ENCODE measurements around the gene PDE9A. TPM values are rescaled to one million over a fixed set of nuclear protein-coding genes. Genes with fewer than 3 reads are reported as not detected.

Gene PDE9A
- total and polyA plus RNA-seq, 2 experiments from 2014 or later = 26.5 to 31.1 TPM

DNA sequence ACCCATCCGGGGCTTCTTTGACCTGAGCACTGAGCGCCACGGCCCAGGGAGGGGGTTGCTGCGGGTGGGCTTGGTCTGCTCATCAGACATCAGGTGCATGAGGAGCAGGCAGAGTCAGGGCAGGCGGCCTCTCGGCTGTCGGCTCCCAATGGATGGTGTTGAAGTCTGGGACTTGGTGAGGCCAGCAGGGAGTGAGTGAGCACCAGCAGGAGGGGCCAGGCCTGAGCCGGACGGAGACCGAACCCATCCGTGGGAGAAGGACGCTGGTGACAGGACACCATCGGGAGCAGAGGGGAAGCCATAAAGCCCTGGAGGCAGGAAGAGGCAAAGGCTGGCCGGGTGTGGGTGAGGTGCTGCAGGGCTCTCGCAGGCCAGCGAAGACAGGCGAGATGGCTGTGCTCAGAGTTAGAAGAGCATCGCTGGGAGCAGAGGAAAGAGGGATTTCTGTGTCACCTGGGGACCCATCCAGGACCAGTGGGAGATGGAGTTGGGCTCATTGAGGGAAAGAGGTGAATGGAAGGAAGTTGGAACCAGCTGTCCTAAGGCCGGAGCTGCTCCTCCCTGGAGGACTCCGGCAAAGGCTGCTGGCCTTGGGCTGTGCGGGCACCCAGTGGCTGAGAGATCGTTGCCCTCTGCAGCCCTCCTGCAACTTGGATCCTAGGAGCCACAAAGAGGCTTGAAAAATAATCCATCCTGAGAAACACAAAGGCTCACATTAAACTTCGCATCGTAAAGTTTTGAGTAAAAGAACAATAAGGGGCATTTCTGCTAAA is 49.9 kb downstream of the PDE9A start (continued):
- TF ChIP-seq, protein P1, sequence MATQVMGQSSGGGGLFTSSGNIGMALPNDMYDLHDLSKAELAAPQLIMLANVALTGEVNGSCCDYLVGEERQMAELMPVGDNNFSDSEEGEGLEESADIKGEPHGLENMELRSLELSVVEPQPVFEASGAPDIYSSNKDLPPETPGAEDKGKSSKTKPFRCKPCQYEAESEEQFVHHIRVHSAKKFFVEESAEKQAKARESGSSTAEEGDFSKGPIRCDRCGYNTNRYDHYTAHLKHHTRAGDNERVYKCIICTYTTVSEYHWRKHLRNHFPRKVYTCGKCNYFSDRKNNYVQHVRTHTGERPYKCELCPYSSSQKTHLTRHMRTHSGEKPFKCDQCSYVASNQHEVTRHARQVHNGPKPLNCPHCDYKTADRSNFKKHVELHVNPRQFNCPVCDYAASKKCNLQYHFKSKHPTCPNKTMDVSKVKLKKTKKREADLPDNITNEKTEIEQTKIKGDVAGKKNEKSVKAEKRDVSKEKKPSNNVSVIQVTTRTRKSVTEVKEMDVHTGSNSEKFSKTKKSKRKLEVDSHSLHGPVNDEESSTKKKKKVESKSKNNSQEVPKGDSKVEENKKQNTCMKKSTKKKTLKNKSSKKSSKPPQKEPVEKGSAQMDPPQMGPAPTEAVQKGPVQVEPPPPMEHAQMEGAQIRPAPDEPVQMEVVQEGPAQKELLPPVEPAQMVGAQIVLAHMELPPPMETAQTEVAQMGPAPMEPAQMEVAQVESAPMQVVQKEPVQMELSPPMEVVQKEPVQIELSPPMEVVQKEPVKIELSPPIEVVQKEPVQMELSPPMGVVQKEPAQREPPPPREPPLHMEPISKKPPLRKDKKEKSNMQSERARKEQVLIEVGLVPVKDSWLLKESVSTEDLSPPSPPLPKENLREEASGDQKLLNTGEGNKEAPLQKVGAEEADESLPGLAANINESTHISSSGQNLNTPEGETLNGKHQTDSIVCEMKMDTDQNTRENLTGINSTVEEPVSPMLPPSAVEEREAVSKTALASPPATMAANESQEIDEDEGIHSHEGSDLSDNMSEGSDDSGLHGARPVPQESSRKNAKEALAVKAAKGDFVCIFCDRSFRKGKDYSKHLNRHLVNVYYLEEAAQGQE (IDR thresholded peaks at IDR 0.05; ENCODE audit: unreplicated experiment) = no peak
- TF ChIP-seq, protein P2, sequence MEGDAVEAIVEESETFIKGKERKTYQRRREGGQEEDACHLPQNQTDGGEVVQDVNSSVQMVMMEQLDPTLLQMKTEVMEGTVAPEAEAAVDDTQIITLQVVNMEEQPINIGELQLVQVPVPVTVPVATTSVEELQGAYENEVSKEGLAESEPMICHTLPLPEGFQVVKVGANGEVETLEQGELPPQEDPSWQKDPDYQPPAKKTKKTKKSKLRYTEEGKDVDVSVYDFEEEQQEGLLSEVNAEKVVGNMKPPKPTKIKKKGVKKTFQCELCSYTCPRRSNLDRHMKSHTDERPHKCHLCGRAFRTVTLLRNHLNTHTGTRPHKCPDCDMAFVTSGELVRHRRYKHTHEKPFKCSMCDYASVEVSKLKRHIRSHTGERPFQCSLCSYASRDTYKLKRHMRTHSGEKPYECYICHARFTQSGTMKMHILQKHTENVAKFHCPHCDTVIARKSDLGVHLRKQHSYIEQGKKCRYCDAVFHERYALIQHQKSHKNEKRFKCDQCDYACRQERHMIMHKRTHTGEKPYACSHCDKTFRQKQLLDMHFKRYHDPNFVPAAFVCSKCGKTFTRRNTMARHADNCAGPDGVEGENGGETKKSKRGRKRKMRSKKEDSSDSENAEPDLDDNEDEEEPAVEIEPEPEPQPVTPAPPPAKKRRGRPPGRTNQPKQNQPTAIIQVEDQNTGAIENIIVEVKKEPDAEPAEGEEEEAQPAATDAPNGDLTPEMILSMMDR (conservative IDR thresholded peaks at IDR 0.05; ENCODE audit: low read depth in 2 of 2) = no peak
- TF ChIP-seq STAT1 (IDR thresholded peaks at IDR 0.05; ENCODE audit: unreplicated experiment) = no peak

DNA sequence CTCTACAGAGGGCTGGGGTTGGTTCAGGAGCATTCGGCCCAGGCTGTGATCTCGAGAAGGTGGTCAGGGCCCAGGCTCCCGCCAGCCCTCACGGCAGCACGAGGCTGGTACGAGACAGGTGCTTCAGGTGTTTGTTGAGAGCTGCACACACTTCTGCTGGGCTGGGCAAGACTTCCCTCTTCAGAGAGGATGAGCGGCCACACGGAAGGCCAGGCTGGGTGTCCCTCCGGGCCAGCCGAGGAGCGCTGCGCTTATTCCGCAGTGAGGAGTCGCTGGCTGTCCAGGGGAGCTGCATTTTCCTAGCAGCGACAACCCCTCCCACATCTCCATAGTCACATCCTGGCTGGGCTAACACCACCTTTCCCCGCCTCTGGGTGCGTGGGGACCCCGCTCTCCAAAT is 50.5 kb downstream of the PDE9A start:
- Mint-ChIP-seq H3K4me3 (no peak overlapping the region), H3K9me3 (peaks cover 5% of the 10 kb centered on the region; the same call in 1 of the 3 replicates), H3K27ac (no peak overlapping the region), H3K36me3 (ENCODE audit: low read depth) (peaks cover 38% of the 10 kb centered on the region), H3K4me1 (peaks cover 31% of the 10 kb centered on the region), H3K27me3 (ENCODE audit: insufficient read depth, low read depth, poor library complexity) (peaks cover 3% of the 10 kb centered on the region)
- no peak for DNase-seq (ENCODE audit: low spot score)
- no peak for TF ChIP-seq STAT1 (IDR thresholded peaks at IDR 0.05; ENCODE audit: unreplicated experiment)
- H3K4me3 ChIP-seq = no peak overlapping the region
- no peak overlapping the region for H3K27ac ChIP-seq (ENCODE audit: low read depth)
- H3K79me2 ChIP-seq (replicated peaks; ENCODE audit: insufficient read depth) = no peaks in the 10 kb centered on the region
- H2AFZ ChIP-seq = no peak overlapping the region
- peaks cover 9% of the 10 kb centered on the region; the same call in 1 of the 2 replicates for H3K4me1 ChIP-seq (ENCODE audit: insufficient read depth)
- peaks cover 6% of the 10 kb centered on the region; the same call in 1 of the 2 replicates for H3F3A ChIP-seq (replicated peaks; ENCODE audit: low read depth)
- no peaks in the 10 kb centered on the region; the same call in 1 of the 2 replicates for H4K20me1 ChIP-seq (replicated peaks; ENCODE audit: insufficient read depth)
- peaks cover 12% of the 10 kb centered on the region; the same call in 1 of the 2 replicates for H3K36me3 ChIP-seq (ENCODE audit: insufficient read depth)
- ATAC-seq = 0 out of 3 replicates have a peak, but pooled peaks have one; percentile 12
- H3K4me2 ChIP-seq = no peak overlapping the region
- no peaks in the 10 kb centered on the region for H3K27me3 ChIP-seq (ENCODE audit: insufficient read depth)
- peaks cover 3% of the 10 kb centered on the region; the same call in 1 of the 2 replicates for H3K9me2 ChIP-seq (ENCODE audit: insufficient read depth)

DNA sequence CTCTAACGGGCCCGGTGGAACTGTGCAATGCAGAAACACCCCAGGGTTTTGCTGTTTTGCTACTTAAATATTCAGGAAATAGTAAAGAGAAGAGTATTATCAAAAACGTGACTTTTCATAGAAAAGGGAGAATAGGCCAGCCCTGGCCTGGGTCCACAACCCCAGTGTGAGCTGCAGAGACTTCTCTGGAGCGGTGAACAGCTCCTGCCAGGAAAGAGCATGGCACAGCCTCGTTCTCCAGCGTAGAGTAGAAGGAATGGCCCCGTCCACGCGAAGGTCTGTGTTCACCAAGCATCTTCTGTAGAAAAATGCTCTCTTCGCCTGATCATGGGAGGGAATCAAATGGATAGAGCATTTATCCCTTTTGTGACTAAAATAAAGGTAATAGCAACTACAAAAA is 51.4 kb downstream of the PDE9A start:
- no peaks in the 10 kb centered on the region for H3K27me3 ChIP-seq (ENCODE audit: insufficient read depth)
- Mint-ChIP-seq H3K27me3 (ENCODE audit: insufficient read depth, low read depth, poor library complexity) (peaks cover 3% of the 10 kb centered on the region), H3K9me3 (peaks cover 5% of the 10 kb centered on the region; the same call in 1 of the 3 replicates), H3K4me1 (peaks cover 31% of the 10 kb centered on the region), H3K36me3 (ENCODE audit: low read depth) (peaks cover 44% of the 10 kb centered on the region), H3K27ac (no peak overlapping the region), H3K4me3 (no peak overlapping the region)
- peaks cover 6% of the 10 kb centered on the region; the same call in 1 of the 2 replicates for H3F3A ChIP-seq (replicated peaks; ENCODE audit: low read depth)
- no peaks in the 10 kb centered on the region; the same call in 1 of the 2 replicates for H4K20me1 ChIP-seq (replicated peaks; ENCODE audit: insufficient read depth)
- peaks cover 9% of the 10 kb centered on the region; the same call in 1 of the 2 replicates for H3K36me3 ChIP-seq (ENCODE audit: insufficient read depth)
- H3K79me2 ChIP-seq (replicated peaks; ENCODE audit: insufficient read depth) = no peaks in the 10 kb centered on the region
- ATAC-seq = no peak
- no peak for DNase-seq (ENCODE audit: low spot score)
- peaks cover 3% of the 10 kb centered on the region; the same call in 1 of the 2 replicates for H3K9me2 ChIP-seq (ENCODE audit: insufficient read depth)
- H3K4me3 ChIP-seq = no peak overlapping the region
- H3K4me1 ChIP-seq (ENCODE audit: insufficient read depth) = peaks cover 9% of the 10 kb centered on the region; the same call in 1 of the 2 replicates
- no peak overlapping the region for H2AFZ ChIP-seq
- H3K27ac ChIP-seq (ENCODE audit: low read depth) = 0 out of 2 replicates have a peak overlapping the region, but pooled peaks have one; percentile 19
- H3K4me2 ChIP-seq = no peak overlapping the region
- TF ChIP-seq EZH2 (IDR thresholded peaks at IDR 0.05; ENCODE audit: low read depth, unreplicated experiment) = no peak
- TF ChIP-seq, protein P3, sequence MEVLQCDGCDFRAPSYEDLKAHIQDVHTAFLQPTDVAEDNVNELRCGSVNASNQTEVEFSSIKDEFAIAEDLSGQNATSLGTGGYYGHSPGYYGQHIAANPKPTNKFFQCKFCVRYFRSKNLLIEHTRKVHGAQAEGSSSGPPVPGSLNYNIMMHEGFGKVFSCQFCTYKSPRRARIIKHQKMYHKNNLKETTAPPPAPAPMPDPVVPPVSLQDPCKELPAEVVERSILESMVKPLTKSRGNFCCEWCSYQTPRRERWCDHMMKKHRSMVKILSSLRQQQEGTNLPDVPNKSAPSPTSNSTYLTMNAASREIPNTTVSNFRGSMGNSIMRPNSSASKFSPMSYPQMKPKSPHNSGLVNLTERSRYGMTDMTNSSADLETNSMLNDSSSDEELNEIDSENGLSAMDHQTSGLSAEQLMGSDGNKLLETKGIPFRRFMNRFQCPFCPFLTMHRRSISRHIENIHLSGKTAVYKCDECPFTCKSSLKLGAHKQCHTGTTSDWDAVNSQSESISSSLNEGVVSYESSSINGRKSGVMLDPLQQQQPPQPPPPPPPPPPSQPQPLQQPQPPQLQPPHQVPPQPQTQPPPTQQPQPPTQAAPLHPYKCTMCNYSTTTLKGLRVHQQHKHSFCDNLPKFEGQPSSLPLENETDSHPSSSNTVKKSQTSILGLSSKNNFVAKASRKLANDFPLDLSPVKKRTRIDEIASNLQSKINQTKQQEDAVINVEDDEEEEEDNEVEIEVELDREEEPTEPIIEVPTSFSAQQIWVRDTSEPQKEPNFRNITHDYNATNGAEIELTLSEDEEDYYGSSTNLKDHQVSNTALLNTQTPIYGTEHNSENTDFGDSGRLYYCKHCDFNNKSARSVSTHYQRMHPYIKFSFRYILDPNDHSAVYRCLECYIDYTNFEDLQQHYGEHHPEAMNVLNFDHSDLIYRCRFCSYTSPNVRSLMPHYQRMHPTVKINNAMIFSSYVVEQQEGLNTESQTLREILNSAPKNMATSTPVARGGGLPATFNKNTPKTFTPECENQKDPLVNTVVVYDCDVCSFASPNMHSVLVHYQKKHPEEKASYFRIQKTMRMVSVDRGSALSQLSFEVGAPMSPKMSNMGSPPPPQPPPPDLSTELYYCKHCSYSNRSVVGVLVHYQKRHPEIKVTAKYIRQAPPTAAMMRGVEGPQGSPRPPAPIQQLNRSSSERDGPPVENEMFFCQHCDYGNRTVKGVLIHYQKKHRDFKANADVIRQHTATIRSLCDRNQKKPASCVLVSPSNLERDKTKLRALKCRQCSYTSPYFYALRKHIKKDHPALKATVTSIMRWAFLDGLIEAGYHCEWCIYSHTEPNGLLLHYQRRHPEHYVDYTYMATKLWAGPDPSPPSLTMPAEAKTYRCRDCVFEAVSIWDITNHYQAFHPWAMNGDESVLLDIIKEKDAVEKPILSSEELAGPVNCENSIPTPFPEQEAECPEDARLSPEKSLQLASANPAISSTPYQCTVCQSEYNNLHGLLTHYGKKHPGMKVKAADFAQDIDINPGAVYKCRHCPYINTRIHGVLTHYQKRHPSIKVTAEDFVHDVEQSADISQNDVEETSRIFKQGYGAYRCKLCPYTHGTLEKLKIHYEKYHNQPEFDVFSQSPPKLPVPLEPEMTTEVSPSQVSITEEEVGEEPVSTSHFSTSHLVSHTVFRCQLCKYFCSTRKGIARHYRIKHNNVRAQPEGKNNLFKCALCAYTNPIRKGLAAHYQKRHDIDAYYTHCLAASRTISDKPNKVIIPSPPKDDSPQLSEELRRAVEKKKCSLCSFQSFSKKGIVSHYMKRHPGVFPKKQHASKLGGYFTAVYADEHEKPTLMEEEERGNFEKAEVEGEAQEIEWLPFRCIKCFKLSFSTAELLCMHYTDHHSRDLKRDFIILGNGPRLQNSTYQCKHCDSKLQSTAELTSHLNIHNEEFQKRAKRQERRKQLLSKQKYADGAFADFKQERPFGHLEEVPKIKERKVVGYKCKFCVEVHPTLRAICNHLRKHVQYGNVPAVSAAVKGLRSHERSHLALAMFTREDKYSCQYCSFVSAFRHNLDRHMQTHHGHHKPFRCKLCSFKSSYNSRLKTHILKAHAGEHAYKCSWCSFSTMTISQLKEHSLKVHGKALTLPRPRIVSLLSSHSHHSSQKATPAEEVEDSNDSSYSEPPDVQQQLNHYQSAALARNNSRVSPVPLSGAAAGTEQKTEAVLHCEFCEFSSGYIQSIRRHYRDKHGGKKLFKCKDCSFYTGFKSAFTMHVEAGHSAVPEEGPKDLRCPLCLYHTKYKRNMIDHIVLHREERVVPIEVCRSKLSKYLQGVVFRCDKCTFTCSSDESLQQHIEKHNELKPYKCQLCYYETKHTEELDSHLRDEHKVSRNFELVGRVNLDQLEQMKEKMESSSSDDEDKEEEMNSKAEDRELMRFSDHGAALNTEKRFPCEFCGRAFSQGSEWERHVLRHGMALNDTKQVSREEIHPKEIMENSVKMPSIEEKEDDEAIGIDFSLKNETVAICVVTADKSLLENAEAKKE (CRISPR knock-in tag; IDR thresholded peaks at IDR 0.05) = no peak
- no peak for TF ChIP-seq POLR2AphosphoS5 (IDR thresholded peaks at IDR 0.05; ENCODE audit: low read depth)
